ENCODE measurements around the gene APCDD1.

APCDD1 gene

GRCh38 chr18:10431680-10432079 is 22.8 kb upstream of the APCDD1 start:
- DNase-seq (ENCODE audit: low read depth): no peak
- TF ChIP-seq CTCF (IDR thresholded peaks at IDR 0.05; ENCODE audit: control insufficient read depth, extremely low read depth, insufficient read depth): no peak
- no peak overlapping the region for H3K4me3 ChIP-seq (ENCODE audit: low read depth, low read length)

- no peak overlapping the region for H3K4me3 ChIP-seq (ENCODE audit: low read depth, low read length)
- no peak for DNase-seq (ENCODE audit: low read depth)
- no peak for TF ChIP-seq CTCF (IDR thresholded peaks at IDR 0.05; ENCODE audit: control insufficient read depth, extremely low read depth, insufficient read depth)
Observed at GRCh38 chr18:10432781-10433180, 21.7 kb upstream of the APCDD1 start.

GRCh38 chr18:10436160-10436559 is 18.3 kb upstream of the APCDD1 start:
- no peak for DNase-seq (ENCODE audit: low read depth)
- H3K4me3 ChIP-seq (ENCODE audit: low read depth, low read length): no peak overlapping the region
- no peak for TF ChIP-seq CTCF (IDR thresholded peaks at IDR 0.05; ENCODE audit: control insufficient read depth, extremely low read depth, insufficient read depth)

GRCh38 chr18:10437837-10438236 is 16.6 kb upstream of the APCDD1 start:
- no peak for DNase-seq (ENCODE audit: low read depth)
- no peak for TF ChIP-seq CTCF (IDR thresholded peaks at IDR 0.05; ENCODE audit: control insufficient read depth, extremely low read depth, insufficient read depth)
- no peak overlapping the region for H3K4me3 ChIP-seq (ENCODE audit: low read depth, low read length)

- DNase-seq (ENCODE audit: low read depth): no peak
- H3K4me3 ChIP-seq (ENCODE audit: low read depth, low read length): no peak overlapping the region
Observed at GRCh38 chr18:10439898-10440297, 14.5 kb upstream of the APCDD1 start.

GRCh38 chr18:10440884-10441283 is 13.6 kb upstream of the APCDD1 start:
- no peak for DNase-seq (ENCODE audit: low read depth)
- no peak for TF ChIP-seq CTCF (IDR thresholded peaks at IDR 0.05; ENCODE audit: control insufficient read depth, extremely low read depth, insufficient read depth)
- no peak overlapping the region for H3K4me3 ChIP-seq (ENCODE audit: low read depth, low read length)

More at GRCh38 chr18:10439898-10440297, 14.5 kb upstream of the APCDD1 start:
- no peak for TF ChIP-seq CTCF (IDR thresholded peaks at IDR 0.05; ENCODE audit: control insufficient read depth, extremely low read depth, insufficient read depth)

GRCh38 chr18:10441472-10441871 is 13.0 kb upstream of the APCDD1 start:
- DNase-seq (ENCODE audit: low read depth): no peak
- TF ChIP-seq CTCF (IDR thresholded peaks at IDR 0.05; ENCODE audit: control insufficient read depth, extremely low read depth, insufficient read depth): no peak
- H3K4me3 ChIP-seq (ENCODE audit: low read depth, low read length): no peak overlapping the region
